Lower lobe of right lung (tissue), 2 donors: Measurements from ENCODE around the gene ST3GAL3. TPM values are rescaled to one million over a fixed set of nuclear protein-coding genes. Genes with fewer than 3 reads are reported as not detected.

Experiments
- ATAC-seq, 2 donors: fragments of 200-7000 bp; cut with Tn5 transposase; one replicate each; pipeline ENCODE4 v1.9.1; 2020 to 2022; ENCODE audit warnings: mild to moderate bottlenecking in 2 of 2, moderate library complexity in 2 of 2
- DNase-seq: peaks from one replicate; pipeline ENCODE4 v3.0.0-alpha.2; 2020
- H3K27ac ChIP-seq: fragments of 200-600 bp; one replicate; pipeline ENCODE4 v1.8.0; 2022
- H3K27me3 ChIP-seq: fragments of 200-600 bp; one replicate; pipeline ENCODE4 v1.8.0; 2022; ENCODE audit warnings: low read depth
- H3K36me3 ChIP-seq: fragments of 200-600 bp; one replicate; pipeline ENCODE4 v1.8.0; 2022; ENCODE audit warnings: mild to moderate bottlenecking
- H3K4me1 ChIP-seq: fragments of 200-600 bp; one replicate; pipeline ENCODE4 v1.8.0; 2022
- H3K4me3 ChIP-seq: fragments of 200-600 bp; one replicate; pipeline ENCODE4 v1.8.0; 2022; ENCODE audit warnings: mild to moderate bottlenecking
- H3K9me3 ChIP-seq: fragments of 200-600 bp; one replicate; pipeline ENCODE4 v1.8.0; 2022
- intact Hi-C: fragments of 100-400 bp; cut with DNase I; formaldehyde crosslinking; loops from one replicate; pipeline ENCODE4 v1.11.0; 2022
- total RNA-seq: library from RNA; stranded (reverse); fragmentation: NEBNext Ultra II Directional; extraction: Animal tissue kit (Norgen Biotek cat#: 25700); gene quantifications from one replicate; pipeline ENCODE4 v1.2.1, GENCODE V29; 2021
- TF ChIP-seq, protein P1 (sequence below): fragments of 200-600 bp; IDR thresholded peaks from one replicate; pipeline ENCODE4 v1.8.0; 2022; ENCODE audit warnings: antibody characterized with exemption, mild to moderate bottlenecking
- donor health status: DM: no; HTN: yes; CAD: no; lungs with severe emphysema.

The ST3GAL3 gene
- total RNA-seq, 1 donor from 2014 or later = 23.6 TPM

GRCh38 chr1:43666608-43667007 is 40.7 kb upstream of the ST3GAL3 start:
- no peak overlapping the region for H3K27ac ChIP-seq
- H3K36me3 ChIP-seq = peaks cover 100% of the 10 kb centered on the region
- H3K27me3 ChIP-seq = no peaks in the 10 kb centered on the region
- DNase-seq (no peak), ATAC-seq (no peak)
- H3K4me1 ChIP-seq = no peaks in the 10 kb centered on the region
- no peaks in the 10 kb centered on the region for H3K9me3 ChIP-seq
- intact Hi-C loops = no loop called here
- H3K4me3 ChIP-seq = no peak overlapping the region
- TF ChIP-seq, protein P1, sequence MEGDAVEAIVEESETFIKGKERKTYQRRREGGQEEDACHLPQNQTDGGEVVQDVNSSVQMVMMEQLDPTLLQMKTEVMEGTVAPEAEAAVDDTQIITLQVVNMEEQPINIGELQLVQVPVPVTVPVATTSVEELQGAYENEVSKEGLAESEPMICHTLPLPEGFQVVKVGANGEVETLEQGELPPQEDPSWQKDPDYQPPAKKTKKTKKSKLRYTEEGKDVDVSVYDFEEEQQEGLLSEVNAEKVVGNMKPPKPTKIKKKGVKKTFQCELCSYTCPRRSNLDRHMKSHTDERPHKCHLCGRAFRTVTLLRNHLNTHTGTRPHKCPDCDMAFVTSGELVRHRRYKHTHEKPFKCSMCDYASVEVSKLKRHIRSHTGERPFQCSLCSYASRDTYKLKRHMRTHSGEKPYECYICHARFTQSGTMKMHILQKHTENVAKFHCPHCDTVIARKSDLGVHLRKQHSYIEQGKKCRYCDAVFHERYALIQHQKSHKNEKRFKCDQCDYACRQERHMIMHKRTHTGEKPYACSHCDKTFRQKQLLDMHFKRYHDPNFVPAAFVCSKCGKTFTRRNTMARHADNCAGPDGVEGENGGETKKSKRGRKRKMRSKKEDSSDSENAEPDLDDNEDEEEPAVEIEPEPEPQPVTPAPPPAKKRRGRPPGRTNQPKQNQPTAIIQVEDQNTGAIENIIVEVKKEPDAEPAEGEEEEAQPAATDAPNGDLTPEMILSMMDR = no peak

GRCh38 chr1:43668956-43669355 is 38.4 kb upstream of the ST3GAL3 start:
- Histone ChIP-seq H3K27ac (no peak overlapping the region), H3K4me1 (no peaks in the 10 kb centered on the region), H3K4me3 (no peak overlapping the region), H3K27me3 (no peaks in the 10 kb centered on the region), H3K9me3 (no peaks in the 10 kb centered on the region), H3K36me3 (peaks cover 100% of the 10 kb centered on the region)
- intact Hi-C loops = no loop called here
- no peak for ATAC-seq
- DNase-seq = no peak
- TF ChIP-seq, protein P1 = no peak

DNA sequence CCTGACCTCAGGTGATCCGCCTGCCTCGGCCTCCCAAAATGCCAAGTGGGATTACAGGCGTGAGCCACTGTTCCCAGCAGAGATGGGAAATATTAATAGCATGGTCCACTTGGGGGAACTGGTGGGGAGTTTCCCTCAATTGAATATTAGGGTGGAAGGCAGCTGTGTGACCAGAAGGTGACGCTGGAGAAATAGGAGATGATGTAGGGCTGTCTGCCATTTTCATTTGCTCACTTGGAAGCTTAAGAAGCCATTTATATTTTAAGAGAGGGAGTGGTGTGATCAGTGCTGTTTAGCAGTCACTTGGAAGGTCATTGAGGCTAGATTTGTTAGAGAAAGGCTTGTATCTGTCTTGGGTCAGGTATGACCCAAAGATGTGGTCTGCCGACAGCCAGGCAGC is 37.5 kb upstream of the ST3GAL3 start:
- intact Hi-C loops = no loop called here
- no peaks in the 10 kb centered on the region for H3K9me3 ChIP-seq
- no peaks in the 10 kb centered on the region for H3K4me1 ChIP-seq
- H3K36me3 ChIP-seq = peaks cover 100% of the 10 kb centered on the region
- ATAC-seq = no peak
- H3K27ac ChIP-seq = no peak overlapping the region
- TF ChIP-seq, protein P1 = no peak
- no peak for DNase-seq
- H3K4me3 ChIP-seq = no peak overlapping the region
- no peaks in the 10 kb centered on the region for H3K27me3 ChIP-seq

GRCh38 chr1:43671193-43671592 is 36.1 kb upstream of the ST3GAL3 start:
- Histone ChIP-seq H3K27me3 (no peaks in the 10 kb centered on the region), H3K36me3 (peaks cover 100% of the 10 kb centered on the region), H3K4me1 (no peaks in the 10 kb centered on the region), H3K27ac (no peak overlapping the region), H3K9me3 (no peaks in the 10 kb centered on the region), H3K4me3 (no peak overlapping the region)
- DNase-seq (no peak), ATAC-seq (no peak)
- TF ChIP-seq, protein P1 = no peak
- intact Hi-C loops = no loop called here

DNA sequence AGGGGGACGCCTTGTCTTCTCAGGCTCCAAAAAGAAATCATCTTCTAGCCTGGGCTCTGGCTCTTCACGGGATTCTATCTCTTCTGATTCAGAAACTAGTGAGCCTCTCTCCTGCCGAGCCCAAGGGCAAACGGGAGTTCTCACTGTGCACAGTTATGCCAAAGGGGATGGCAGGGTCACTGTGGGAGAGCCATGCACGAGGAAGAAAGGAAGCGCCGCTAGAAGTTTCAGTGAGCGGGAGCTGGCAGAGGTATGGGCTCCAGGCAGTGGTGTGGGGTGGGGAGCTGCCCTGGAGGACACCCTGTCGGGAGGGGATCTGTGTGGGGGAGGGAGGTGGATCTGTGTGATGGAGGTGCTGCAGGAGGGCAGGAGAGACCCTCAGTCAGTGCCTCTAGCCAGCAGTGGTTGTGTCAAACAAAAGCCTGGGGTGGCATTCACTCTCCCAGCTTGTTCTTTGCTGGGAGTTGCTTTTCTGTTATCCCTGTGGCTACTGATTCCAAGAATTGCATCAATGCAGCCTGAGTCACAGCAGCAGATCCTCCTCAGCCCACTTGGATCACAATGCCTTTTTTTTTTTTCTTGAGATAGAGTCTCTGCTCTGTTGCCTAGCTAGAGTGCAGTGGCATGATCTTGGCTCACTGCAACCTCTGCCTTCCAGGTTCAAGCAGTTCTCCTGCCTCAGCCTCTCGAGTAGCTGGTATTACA is 35.6 kb upstream of the ST3GAL3 start:
- Histone ChIP-seq H3K27ac (no peak overlapping the region), H3K9me3 (no peaks in the 10 kb centered on the region), H3K4me3 (no peak overlapping the region), H3K36me3 (peaks cover 100% of the 10 kb centered on the region), H3K4me1 (no peaks in the 10 kb centered on the region), H3K27me3 (no peaks in the 10 kb centered on the region)
- intact Hi-C loops = no loop called here
- TF ChIP-seq, protein P1 = no peak
- no peak for DNase-seq
- ATAC-seq = no peak
